Testis (tissue), 3 donors: ENCODE results near the gene OR10D3. TPM values are rescaled to one million over a fixed set of nuclear protein-coding genes. Genes with fewer than 3 reads are reported as not detected.

ENCODE experiments used
- DNase-seq: peaks from one replicate; pipeline ENCODE4 v3.0.0-alpha.2; 2019
- H3K27ac ChIP-seq, 2 donors: fragments of 200-600 bp; sonication (generic); one replicate each; pipeline ENCODE4 v1.5.1; 2019
- H3K27me3 ChIP-seq: fragments of 200-600 bp; sonication (generic); one replicate; pipeline ENCODE4 v1.5.1; 2019
- H3K36me3 ChIP-seq: fragments of 200-600 bp; sonication (generic); one replicate; pipeline ENCODE4 v1.5.1; 2017; ENCODE audit warnings: low read depth; ENCODE audit errors: missing control alignments
- H3K4me1 ChIP-seq: fragments of 200-600 bp; sonication (generic); one replicate; pipeline ENCODE4 v1.5.1; 2019
- H3K4me3 ChIP-seq, 2 donors: fragments of 200-600 bp; sonication (generic); one replicate each; pipeline ENCODE4 v1.5.1; 2017 to 2019
- H3K9me3 ChIP-seq: fragments of 200-600 bp; sonication (generic); one replicate; pipeline ENCODE4 v1.5.1; 2017
- POLR2A ChIP-seq: fragments of 450-650 bp; IDR thresholded peaks from one replicate; pipeline ENCODE4 v1.6.1; 2017; ENCODE audit warnings: antibody characterized with exemption, mild to moderate bottlenecking, moderate library complexity
- WGBS, 2 donors: methylation state at CpG; one replicate each; pipeline ENCODE4 v1.1.5; 2018; 5-methylcytosine and 5-hydroxymethylcytosine counted together
- intact Hi-C: fragments of 100-400 bp; cut with DNase I; formaldehyde crosslinking; loops from one replicate; pipeline ENCODE4 v1.15.1; 2023; ENCODE audit warnings: low total_unique reads
- polyA plus RNA-seq: library from polyadenylated mRNA; stranded (reverse); fragments of 350-450 nt; fragmentation: Illumina TruSeq; extraction: RNeasy Lipid Tissue Mini Kit (QIAGEN cat#74804); gene quantifications from one replicate; pipeline ENCODE4 v1.2.3, GENCODE V29; 2014; ENCODE audit warnings: low read depth, low replicate concordance; ENCODE audit not compliant: insufficient read depth
- total RNA-seq, 2 donors: library from RNA; depleted of rRNA; stranded (reverse); fragments of >200 nt; gene quantifications; one replicate each; pipeline ENCODE4 v1.2.3, GENCODE V29; 2016
- TF ChIP-seq, protein P1 (sequence below), 3 experiments: fragments of 450-650 bp in 2 of 3; fragments of 200-600 bp in 1 of 3; sonication (generic) in 1 of 3; IDR thresholded peaks; one replicate each; pipeline ENCODE4 v1.5.1; 2016 to 2019; ENCODE audit warnings: antibody characterized with exemption in 3 of 3, mild to moderate bottlenecking in 2 of 3, moderate library complexity in 1 of 3

The OR10D3 gene
- total and polyA plus RNA-seq, 3 donors from 2014 or later = 1.5 to 1.6 TPM; not detected in 1

DNA sequence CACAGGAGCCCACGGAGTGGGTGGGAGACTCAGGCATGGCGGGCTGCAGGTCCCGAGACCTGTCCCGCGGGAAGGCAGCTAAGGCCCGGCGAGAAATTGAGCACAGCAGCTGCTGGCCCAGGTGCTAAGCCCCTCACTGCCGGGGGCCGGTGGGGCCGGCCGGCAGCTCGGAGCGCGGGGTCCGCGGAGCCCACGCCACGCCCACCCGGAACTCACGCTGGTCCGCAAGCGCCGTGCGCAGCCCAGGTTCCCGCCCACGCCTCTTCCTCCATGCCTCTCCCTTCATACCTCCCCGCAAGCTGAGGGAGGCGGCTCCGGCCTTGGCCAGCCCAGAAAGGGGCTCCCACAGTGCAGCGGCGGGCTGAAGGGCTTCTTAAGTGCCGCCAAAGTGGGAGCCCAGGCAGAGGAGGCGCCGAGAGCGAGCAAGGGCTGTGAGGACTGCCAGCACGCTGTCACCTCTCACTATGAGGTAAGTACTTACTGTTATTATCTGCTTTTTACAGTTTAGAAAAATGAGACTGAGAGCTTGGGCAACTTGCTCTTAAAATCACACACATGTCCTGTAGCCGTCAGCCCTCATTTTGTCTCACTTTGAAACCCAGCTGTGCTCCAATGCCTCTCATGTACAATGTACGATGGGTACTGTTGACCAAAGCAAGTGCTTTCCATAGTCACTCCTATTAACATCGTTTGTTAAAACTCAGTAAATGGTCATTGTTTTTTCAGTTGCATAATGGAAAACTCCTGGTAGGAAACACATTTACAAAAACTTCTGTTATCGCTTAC lies 12.2 kb upstream of the OR10D3 start:
- WGBS, 2 donors = 69 to 82% methylated on average over 14 to 38 of the region's 40 CpGs
- TF ChIP-seq, protein P1, sequence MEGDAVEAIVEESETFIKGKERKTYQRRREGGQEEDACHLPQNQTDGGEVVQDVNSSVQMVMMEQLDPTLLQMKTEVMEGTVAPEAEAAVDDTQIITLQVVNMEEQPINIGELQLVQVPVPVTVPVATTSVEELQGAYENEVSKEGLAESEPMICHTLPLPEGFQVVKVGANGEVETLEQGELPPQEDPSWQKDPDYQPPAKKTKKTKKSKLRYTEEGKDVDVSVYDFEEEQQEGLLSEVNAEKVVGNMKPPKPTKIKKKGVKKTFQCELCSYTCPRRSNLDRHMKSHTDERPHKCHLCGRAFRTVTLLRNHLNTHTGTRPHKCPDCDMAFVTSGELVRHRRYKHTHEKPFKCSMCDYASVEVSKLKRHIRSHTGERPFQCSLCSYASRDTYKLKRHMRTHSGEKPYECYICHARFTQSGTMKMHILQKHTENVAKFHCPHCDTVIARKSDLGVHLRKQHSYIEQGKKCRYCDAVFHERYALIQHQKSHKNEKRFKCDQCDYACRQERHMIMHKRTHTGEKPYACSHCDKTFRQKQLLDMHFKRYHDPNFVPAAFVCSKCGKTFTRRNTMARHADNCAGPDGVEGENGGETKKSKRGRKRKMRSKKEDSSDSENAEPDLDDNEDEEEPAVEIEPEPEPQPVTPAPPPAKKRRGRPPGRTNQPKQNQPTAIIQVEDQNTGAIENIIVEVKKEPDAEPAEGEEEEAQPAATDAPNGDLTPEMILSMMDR (IDR thresholded peaks at IDR 0.05) = no peak
- Histone ChIP-seq H3K27ac (no peak overlapping the region), H3K4me3 (peak overlapping the region; percentile 43 to 59), H3K9me3 (no peaks in the 10 kb centered on the region), H3K4me1 (no peaks in the 10 kb centered on the region), H3K36me3 (no peaks in the 10 kb centered on the region), H3K27me3 (no peaks in the 10 kb centered on the region)
- peak; percentile 64 for DNase-seq
- intact Hi-C loops = no loop called here

DNA sequence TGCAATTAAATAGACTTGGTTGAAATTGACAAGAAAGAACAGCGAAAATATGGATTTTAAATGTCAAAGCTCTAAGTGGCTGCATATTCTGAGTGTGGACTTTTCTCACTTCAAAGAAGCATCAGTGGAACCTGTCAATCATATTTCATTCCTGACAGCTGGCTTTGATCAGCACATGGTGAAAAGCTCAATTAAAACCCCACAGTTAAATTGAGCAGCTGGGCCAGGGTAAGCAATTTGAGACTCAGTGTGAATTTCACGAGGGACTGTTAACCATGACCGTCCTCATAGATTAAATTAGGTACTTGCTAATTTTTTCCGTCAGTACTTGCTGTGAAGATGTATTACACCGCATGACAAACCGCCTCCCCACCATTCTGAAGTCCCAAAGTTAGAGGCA lies 11.0 kb upstream of the OR10D3 start:
- DNase-seq = no peak
- no peak overlapping the region for H3K4me3 ChIP-seq
- H3K9me3 ChIP-seq = no peaks in the 10 kb centered on the region
- intact Hi-C loops = no loop called here
- no peak overlapping the region for H3K27ac ChIP-seq
- WGBS, 2 donors = 48 to 56% methylated on average over 6 of the region's 6 CpGs
- no peaks in the 10 kb centered on the region for H3K27me3 ChIP-seq
- TF ChIP-seq, protein P1 (IDR thresholded peaks at IDR 0.05) = no peak
- TF ChIP-seq POLR2A = no peak
- no peaks in the 10 kb centered on the region for H3K4me1 ChIP-seq
- H3K36me3 ChIP-seq = no peaks in the 10 kb centered on the region

DNA sequence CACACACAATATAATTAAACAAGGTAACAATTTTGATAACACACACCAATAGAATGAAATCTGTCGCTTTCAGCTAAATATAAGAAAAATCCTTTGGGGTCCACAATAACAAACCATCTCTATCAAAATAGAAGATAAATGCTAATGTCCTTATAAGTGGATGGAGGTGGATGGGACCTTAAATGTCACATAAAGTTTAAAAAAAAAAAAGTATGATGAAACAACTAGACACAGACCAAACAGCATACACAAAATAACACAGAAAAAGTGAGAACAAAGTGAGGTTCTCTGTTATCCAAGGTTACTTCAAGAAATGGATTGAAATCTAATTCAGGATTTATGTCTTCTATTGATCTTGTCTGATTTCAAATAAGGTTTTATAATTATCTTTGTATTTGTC lies 10.5 kb upstream of the OR10D3 start:
- no peak for DNase-seq
- no peak overlapping the region for H3K4me3 ChIP-seq
- no peaks in the 10 kb centered on the region for H3K9me3 ChIP-seq
- no peaks in the 10 kb centered on the region for H3K36me3 ChIP-seq
- no peak overlapping the region for H3K27ac ChIP-seq
- intact Hi-C loops = no loop called here
- TF ChIP-seq, protein P1 (IDR thresholded peaks at IDR 0.05) = no peak
- no peak for TF ChIP-seq POLR2A
- H3K27me3 ChIP-seq = no peaks in the 10 kb centered on the region
- H3K4me1 ChIP-seq = no peaks in the 10 kb centered on the region
- 77 to 96% methylated on average over 1 of the region's 1 CpG for WGBS, 2 donors

DNA sequence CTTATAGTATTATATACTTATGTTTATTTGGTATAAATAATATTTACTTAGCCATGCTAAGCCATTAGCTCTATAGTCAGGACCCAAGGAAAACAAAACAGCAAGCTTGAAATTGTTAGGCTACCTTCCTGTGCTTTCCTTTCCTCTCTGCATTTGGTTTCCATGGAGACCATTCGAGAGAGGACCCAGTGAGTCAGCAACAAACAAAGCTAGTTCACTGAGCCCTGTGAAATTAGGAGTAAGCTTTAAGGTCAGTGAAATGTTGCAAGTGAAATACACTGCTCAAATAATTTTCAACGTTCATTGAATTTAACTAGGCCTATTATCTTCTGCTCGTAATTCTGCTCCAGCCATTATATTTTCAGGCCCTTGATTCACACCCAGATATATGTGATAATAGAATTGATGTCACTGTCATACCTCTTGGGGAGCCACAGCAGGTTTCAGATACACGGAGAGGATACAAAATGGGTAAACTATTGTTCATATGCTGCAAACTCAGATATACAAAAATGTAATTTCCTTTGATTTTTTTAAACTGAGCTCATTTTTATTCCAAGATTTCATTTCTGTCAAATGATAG lies 9.1 kb upstream of the OR10D3 start:
- DNase-seq = no peak
- no peak overlapping the region for H3K4me3 ChIP-seq
- intact Hi-C loops = no loop called here
- no peaks in the 10 kb centered on the region for H3K27me3 ChIP-seq
- no peaks in the 10 kb centered on the region for H3K36me3 ChIP-seq
- no peaks in the 10 kb centered on the region for H3K4me1 ChIP-seq
- 30 to 37% methylated on average over 4 of the region's 4 CpGs for WGBS, 2 donors
- H3K27ac ChIP-seq = no peak overlapping the region
- H3K9me3 ChIP-seq = no peaks in the 10 kb centered on the region
- TF ChIP-seq, protein P1 (IDR thresholded peaks at IDR 0.05) = no peak
- TF ChIP-seq POLR2A = no peak
